ENCODE measurements around the gene TCEAL8. TPM values are rescaled to one million over a fixed set of nuclear protein-coding genes. Genes with fewer than 3 reads are reported as not detected.
"Not testable (repeated sequence)": the region's sequence is repeated elsewhere in the genome, so short reads cannot be mapped to it uniquely, and the experiment has no call there.

The TCEAL8 gene
- total RNA-seq, 1 donor from 2014 or later = 41.5 TPM

GRCh38 chrX:103253608-103254007 is 1.3 kb downstream of the TCEAL8 start:
- no peak for TF ChIP-seq CTCF (IDR thresholded peaks at IDR 0.05)
- intact Hi-C loops (cut with DNase I) = no loop called here
- H3K4me1 ChIP-seq = no peaks in the 10 kb centered on the region
- H3K27me3 ChIP-seq (ENCODE audit: low read depth) = no peaks in the 10 kb centered on the region
- ATAC-seq (peak in 1 of 2 donors; percentile 39), DNase-seq (no peak)
- H3K4me3 ChIP-seq = peak overlapping the region; percentile 63
- no peaks in the 10 kb centered on the region for H3K9me3 ChIP-seq
- H3K27ac ChIP-seq = peak overlapping the region; percentile 81
- H3K36me3 ChIP-seq = no peaks in the 10 kb centered on the region

- H3K4me1 ChIP-seq = no peaks in the 10 kb centered on the region
- intact Hi-C loops (cut with DNase I) = no loop called here
- DNase-seq = no peak
- no peak overlapping the region for H3K27ac ChIP-seq
- no peaks in the 10 kb centered on the region for H3K9me3 ChIP-seq
- H3K4me3 ChIP-seq = no peak overlapping the region
- TF ChIP-seq CTCF (IDR thresholded peaks at IDR 0.05) = no peak
- no peaks in the 10 kb centered on the region for H3K36me3 ChIP-seq
- H3K27me3 ChIP-seq (ENCODE audit: low read depth) = no peaks in the 10 kb centered on the region
- no peak for ATAC-seq
These were observed 4.0 kb downstream of the TCEAL8 start for GRCh38 chrX:103250977-103251376.

GRCh38 chrX:103249805-103250204 is 5.2 kb downstream of the TCEAL8 start:
- Histone ChIP-seq H3K4me3 (no peak overlapping the region), H3K36me3 (no peaks in the 10 kb centered on the region), H3K27me3 (ENCODE audit: low read depth) (no peaks in the 10 kb centered on the region), H3K27ac (no peak overlapping the region), H3K9me3 (no peaks in the 10 kb centered on the region), H3K4me1 (no peaks in the 10 kb centered on the region)
- DNase-seq = no peak
- intact Hi-C loops (cut with DNase I) = no loop called here
- no peak for TF ChIP-seq CTCF (IDR thresholded peaks at IDR 0.05)
- ATAC-seq = no peak

- Histone ChIP-seq H3K9me3 (no peaks in the 10 kb centered on the region), H3K36me3 (no peaks in the 10 kb centered on the region), H3K27ac (no peak overlapping the region), H3K4me3 (no peak overlapping the region), H3K4me1 (no peaks in the 10 kb centered on the region), H3K27me3 (ENCODE audit: low read depth) (no peaks in the 10 kb centered on the region)
- intact Hi-C loops (cut with DNase I) = no loop called here
- ATAC-seq (no peak), DNase-seq (no peak)
- TF ChIP-seq CTCF (IDR thresholded peaks at IDR 0.05) = peak; percentile 39
These were observed 6.4 kb downstream of the TCEAL8 start for GRCh38 chrX:103248553-103248952.

GRCh38 chrX:103240155-103240554 is 14.8 kb downstream of the TCEAL8 start:
- H3K27me3 ChIP-seq (ENCODE audit: low read depth) = no peaks in the 10 kb centered on the region
- no peak for ATAC-seq
- no peak for DNase-seq
- TF ChIP-seq CTCF (IDR thresholded peaks at IDR 0.05) = no peak
- no peaks in the 10 kb centered on the region for H3K4me1 ChIP-seq
- H3K27ac ChIP-seq = no peak overlapping the region
- no peak overlapping the region for H3K4me3 ChIP-seq
- intact Hi-C loops (cut with DNase I) = no loop called here
- no peaks in the 10 kb centered on the region for H3K36me3 ChIP-seq
- no peaks in the 10 kb centered on the region for H3K9me3 ChIP-seq

- TF ChIP-seq CTCF (IDR thresholded peaks at IDR 0.05) = no peak
- H3K4me3 ChIP-seq = no peak overlapping the region
- ATAC-seq = no peak
- no peak for DNase-seq
- H3K4me1 ChIP-seq = no peaks in the 10 kb centered on the region
- no peaks in the 10 kb centered on the region for H3K36me3 ChIP-seq
- H3K27me3 ChIP-seq (ENCODE audit: low read depth) = no peaks in the 10 kb centered on the region
- no peak overlapping the region for H3K27ac ChIP-seq
- no peaks in the 10 kb centered on the region for H3K9me3 ChIP-seq
- intact Hi-C loops (cut with DNase I) = no loop called here
These were observed 18.7 kb downstream of the TCEAL8 start for GRCh38 chrX:103236296-103236695.

- DNase-seq; H3K36me3 ChIP-seq; ATAC-seq; intact Hi-C loops (cut with DNase I); H3K27me3 ChIP-seq (ENCODE audit: low read depth); H3K27ac ChIP-seq; H3K4me1 ChIP-seq; H3K9me3 ChIP-seq; H3K4me3 ChIP-seq: not testable (repeated sequence)
These were observed 19.3 kb downstream of the TCEAL8 start for GRCh38 chrX:103235608-103236007.

All from lower lobe of right lung (tissue), 2 donors.